ENCODE measurements around the gene MAP4K2. TPM values are rescaled to one million over a fixed set of nuclear protein-coding genes. Genes with fewer than 3 reads are reported as not detected.

The MAP4K2 gene
- polyA plus RNA-seq, 3 donors = 9.9 to 38.0 (median 12.6) TPM

GRCh38 chr11:64836448-64837072, 33.5 kb upstream of the MAP4K2 start:
- Histone ChIP-seq H3K9me3 (replicated peaks in 1 of 2; ENCODE audit: control insufficient read depth in 1 of 2, insufficient read depth in 1 of 2, low read length in 2 of 2) (no peaks in the 10 kb centered on the region), H3K4me2 (replicated peaks; ENCODE audit: extremely low read depth, low read length, poor library complexity, severe bottlenecking) (no peak overlapping the region), H3K27ac (ENCODE audit: low read depth in 1 of 2, low read length in 2 of 2) (no peak overlapping the region), H3K36me3 (replicated peaks in 1 of 2; ENCODE audit: control insufficient read depth in 1 of 2, insufficient read depth in 2 of 2, low read length in 2 of 2) (no peaks in the 10 kb centered on the region), H4K20me1 (ENCODE audit: insufficient read depth, low read length) (no peaks in the 10 kb centered on the region), H2AFZ (ENCODE audit: insufficient read depth, low read depth, low read length, poor library complexity, severe bottlenecking) (no peak overlapping the region), H3K9ac (ENCODE audit: insufficient read depth, low read length, poor library complexity, severe bottlenecking) (no peak overlapping the region), H3K79me2 (ENCODE audit: insufficient read depth, low read length) (no peaks in the 10 kb centered on the region), H3K4me3 (replicated peaks in 1 of 3; ENCODE audit: low read depth in 2 of 3, low read length in 3 of 3) (no peak overlapping the region), H3K4me1 (ENCODE audit: control insufficient read depth in 1 of 2, insufficient read depth in 2 of 2, low read length in 2 of 2) (no peaks in the 10 kb centered on the region), H3K27me3 (ENCODE audit: control insufficient read depth in 2 of 2, insufficient read depth in 2 of 2, low read length in 2 of 2) (no peaks in the 10 kb centered on the region)
- 91% methylated on average over 9 of the region's 16 CpGs for WGBS (ENCODE audit: insufficient coverage)
- intact Hi-C loops (cut with micrococcal nuclease) = no loop called here
- Mint-ChIP-seq H3K36me3 (no peaks in the 10 kb centered on the region), H3K4me1 (no peaks in the 10 kb centered on the region), H3K9me3 (no peaks in the 10 kb centered on the region), H3K27me3 (ENCODE audit: low read depth in 3 of 3) (peaks cover 0 to 4% (median 3%) of the 10 kb centered on the region in 3 donors), H3K27ac (no peak overlapping the region), H3K4me3 (no peak overlapping the region)
- no peak for TF ChIP-seq CTCF (IDR thresholded peaks at IDR 0.05)
- no peak for DNase-seq

- Histone ChIP-seq H3K79me2 (ENCODE audit: insufficient read depth, low read length) (no peaks in the 10 kb centered on the region), H2AFZ (ENCODE audit: insufficient read depth, low read depth, low read length, poor library complexity, severe bottlenecking) (no peak overlapping the region), H4K20me1 (ENCODE audit: insufficient read depth, low read length) (no peaks in the 10 kb centered on the region), H3K4me1 (ENCODE audit: control insufficient read depth in 1 of 2, insufficient read depth in 2 of 2, low read length in 2 of 2) (no peaks in the 10 kb centered on the region), H3K4me2 (replicated peaks; ENCODE audit: extremely low read depth, low read length, poor library complexity, severe bottlenecking) (no peak overlapping the region), H3K9me3 (replicated peaks in 1 of 2; ENCODE audit: control insufficient read depth in 1 of 2, insufficient read depth in 1 of 2, low read length in 2 of 2) (no peaks in the 10 kb centered on the region), H3K9ac (ENCODE audit: insufficient read depth, low read length, poor library complexity, severe bottlenecking) (no peak overlapping the region), H3K4me3 (replicated peaks in 1 of 3; ENCODE audit: low read depth in 2 of 3, low read length in 3 of 3) (no peak overlapping the region), H3K27ac (ENCODE audit: low read depth in 1 of 2, low read length in 2 of 2) (no peak overlapping the region), H3K36me3 (replicated peaks in 1 of 2; ENCODE audit: control insufficient read depth in 1 of 2, insufficient read depth in 2 of 2, low read length in 2 of 2) (no peaks in the 10 kb centered on the region), H3K27me3 (ENCODE audit: control insufficient read depth in 2 of 2, insufficient read depth in 2 of 2, low read length in 2 of 2) (no peaks in the 10 kb centered on the region)
- intact Hi-C loops (cut with micrococcal nuclease) = no loop called here
- Mint-ChIP-seq H3K36me3 (no peaks in the 10 kb centered on the region), H3K27me3 (ENCODE audit: low read depth in 3 of 3) (peaks cover 0 to 3% (median 3%) of the 10 kb centered on the region in 3 donors), H3K9me3 (no peaks in the 10 kb centered on the region), H3K4me1 (no peaks in the 10 kb centered on the region), H3K27ac (no peak overlapping the region), H3K4me3 (no peak overlapping the region)
- no peak for TF ChIP-seq CTCF (IDR thresholded peaks at IDR 0.05)
- WGBS (ENCODE audit: insufficient coverage) = 96% methylated on average over 13 of the region's 17 CpGs
- DNase-seq = no peak
Observed at GRCh38 chr11:64835616-64836447, 32.8 kb upstream of the MAP4K2 start.

Data from CD14-positive monocyte (primary cell).